Mesenteric fat pad (tissue), 1 donor: Measurements from ENCODE around the gene RASAL1. TPM values are rescaled to one million over a fixed set of nuclear protein-coding genes. Genes with fewer than 3 reads are reported as not detected.

Source experiments
- DNase-seq: peaks from one replicate; pipeline ENCODE4 v3.0.0-alpha.2; 2020; ENCODE audit warnings: low spot score
- total RNA-seq: library from RNA; stranded (reverse); fragmentation: NEBNext Ultra II Directional; extraction: Animal tissue kit (Norgen Biotek cat#: 25700); gene quantifications from one replicate; pipeline ENCODE4 v1.2.1, GENCODE V29; 2021
- donor health status: DM: yes; HTN: yes; CAD: no.

The RASAL1 gene
- total RNA-seq, 1 donor from 2014 or later, result not detected

DNA sequence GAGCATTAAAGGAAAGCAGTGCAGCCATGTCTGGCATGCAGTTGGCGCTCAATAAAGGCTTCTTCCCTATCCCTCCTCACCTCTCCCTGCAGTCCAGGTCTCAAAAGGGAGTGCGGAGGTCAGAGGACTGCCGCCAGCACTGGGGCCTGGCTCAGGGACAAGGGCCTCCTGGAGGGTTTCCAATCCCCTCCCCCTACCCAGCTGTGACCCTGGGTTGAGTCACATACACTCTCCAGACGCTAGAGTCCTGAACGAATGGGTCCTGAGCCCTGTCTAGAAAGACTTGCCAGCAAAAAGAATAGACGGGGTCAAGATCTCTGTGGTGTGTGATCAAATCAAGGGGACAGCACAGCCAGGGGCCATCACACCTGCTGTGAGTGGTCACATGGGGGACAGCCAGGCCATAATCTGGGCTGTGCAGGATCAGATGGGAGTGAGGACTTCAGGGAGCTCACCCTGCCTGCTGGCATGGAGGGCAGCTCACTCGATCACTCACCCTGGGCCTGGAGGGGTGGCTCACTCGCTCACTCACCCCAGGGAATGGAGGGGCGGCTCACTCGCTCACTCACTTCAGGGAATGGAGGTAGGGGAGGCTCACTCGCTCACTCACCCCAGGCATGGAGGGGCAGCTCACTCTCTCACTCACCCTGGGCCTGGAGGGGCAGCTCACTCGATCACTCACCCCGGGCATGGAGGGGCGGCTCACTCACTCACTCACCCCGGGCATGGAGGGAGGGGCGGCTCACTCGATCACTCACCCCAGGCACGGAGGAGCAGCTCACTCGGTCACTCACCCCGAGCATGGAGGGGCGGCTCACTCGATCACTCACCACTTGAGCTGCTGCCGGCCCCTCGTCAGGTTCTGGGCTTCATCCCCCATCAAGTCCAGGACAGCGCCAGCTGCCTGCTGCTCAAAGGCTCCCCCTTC, 26.8 kb upstream of the RASAL1 start:
- no peak for DNase-seq

DNA sequence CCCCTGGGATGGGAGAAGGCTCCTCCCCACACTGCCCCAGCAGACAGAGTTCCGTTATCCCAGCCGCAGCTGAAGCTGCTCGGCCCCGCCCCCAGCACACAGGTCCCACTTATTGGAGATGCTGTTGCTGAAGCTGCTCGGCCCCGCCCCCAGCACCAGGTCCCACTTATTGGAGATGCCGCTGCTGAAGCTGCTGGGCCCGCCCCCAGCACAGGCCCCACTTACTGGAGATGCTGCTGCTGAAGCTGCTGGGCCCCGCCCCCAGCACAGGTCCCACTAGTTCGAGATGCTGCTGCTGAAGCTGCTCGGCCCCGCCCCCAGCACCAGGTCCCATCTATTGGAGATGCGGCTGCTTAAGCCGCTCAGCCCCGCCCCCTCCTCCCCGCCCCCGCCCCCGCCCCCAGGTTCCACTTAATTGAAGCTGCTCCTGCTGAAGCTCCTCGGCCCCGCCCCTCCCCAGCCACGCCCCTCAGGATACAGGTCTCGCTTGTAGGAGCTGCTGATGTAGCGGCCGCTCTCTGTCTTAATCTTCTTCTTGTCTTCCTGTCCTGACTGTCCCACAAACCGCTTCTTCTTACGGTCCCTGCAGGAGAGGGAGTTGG, 26.0 kb upstream of the RASAL1 start:
- no peak for DNase-seq

DNA sequence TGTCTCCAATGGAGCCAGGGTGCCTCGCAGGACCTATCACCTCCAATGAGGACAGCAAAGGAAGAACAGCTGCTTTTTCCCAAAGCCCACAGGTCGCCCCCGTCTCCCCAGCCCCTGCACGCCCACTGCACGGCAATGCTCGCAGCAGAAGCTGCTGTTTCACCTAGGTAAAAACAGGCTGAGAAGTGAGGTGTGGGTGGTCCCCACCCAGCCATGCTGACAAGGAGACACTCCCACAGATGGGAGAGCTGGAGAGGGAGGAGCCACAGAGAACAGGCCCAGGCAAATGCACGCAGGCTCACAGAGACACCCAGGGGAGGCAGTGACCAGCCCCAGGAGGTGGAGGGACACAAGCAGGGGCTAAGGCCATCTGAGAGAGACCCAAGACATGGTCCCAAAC, 24.4 kb upstream of the RASAL1 start:
- no peak for DNase-seq

DNA sequence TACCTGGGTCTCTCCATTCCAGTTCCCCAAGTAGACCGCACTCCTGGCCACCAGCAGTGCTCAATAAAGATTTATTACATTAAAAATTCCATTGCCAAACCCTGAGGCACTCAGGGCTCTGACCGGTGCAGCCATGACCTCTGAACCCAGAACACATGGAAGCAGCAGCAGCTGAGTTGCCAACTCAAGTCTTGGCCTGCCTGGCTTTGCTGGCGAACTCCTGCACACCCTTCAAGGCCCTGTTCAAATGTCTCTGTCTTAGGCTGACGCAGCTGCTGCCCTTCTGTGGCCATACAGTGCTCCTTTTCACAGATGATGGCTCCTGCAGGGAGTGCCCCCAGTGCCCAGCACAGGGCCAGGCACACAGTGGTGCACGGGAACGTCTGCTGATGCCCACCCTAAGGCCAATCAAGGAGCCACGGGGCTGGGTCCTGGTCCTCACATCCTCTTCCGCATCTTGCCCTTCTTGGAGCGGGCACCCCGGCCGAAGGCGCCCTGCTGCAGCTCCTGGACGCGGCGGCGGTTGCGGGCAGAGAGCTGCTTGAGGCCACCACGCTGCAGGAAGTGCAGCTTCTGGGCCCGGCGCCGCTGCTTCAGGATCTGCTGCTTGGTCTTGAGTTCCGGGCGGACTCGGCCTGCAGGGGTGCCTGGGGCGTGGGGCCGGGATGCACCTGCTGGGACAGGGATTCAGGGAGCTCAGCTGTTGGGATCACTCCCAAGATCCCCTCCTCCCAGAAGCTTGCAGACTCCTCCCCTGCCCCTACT, 23.1 kb upstream of the RASAL1 start:
- no peak for DNase-seq

DNA sequence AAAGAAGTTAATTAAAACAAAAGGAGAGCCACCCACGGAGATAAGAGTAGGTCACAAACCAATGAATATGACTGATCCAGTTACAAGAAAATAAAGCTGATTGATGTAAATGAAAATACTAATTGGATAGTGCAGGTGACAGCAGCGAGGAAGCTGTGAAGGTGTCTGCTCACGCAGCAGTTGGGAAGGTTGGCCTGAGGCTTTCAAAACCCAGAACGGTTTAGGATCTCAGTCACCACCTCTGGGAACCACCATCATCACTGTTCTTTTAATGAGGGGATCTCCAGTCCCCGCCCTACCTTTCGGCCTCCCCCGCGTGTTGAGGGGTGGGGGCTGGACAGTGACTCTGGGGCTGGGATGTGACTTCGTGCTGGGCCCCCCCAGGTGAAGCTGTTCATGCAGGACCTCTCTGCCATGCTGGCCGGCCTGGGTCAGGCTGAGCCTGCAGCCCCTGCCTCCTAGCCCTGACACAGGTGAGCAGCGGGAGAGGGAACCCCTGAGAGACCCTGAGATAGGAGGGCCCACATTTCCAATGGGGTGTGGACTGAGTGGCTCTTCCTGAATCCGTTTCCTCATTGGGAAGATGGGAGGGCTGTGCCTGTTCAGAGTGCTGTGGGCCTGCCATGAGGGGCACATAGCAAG, 21.8 kb upstream of the RASAL1 start:
- DNase-seq, result no peak

DNA sequence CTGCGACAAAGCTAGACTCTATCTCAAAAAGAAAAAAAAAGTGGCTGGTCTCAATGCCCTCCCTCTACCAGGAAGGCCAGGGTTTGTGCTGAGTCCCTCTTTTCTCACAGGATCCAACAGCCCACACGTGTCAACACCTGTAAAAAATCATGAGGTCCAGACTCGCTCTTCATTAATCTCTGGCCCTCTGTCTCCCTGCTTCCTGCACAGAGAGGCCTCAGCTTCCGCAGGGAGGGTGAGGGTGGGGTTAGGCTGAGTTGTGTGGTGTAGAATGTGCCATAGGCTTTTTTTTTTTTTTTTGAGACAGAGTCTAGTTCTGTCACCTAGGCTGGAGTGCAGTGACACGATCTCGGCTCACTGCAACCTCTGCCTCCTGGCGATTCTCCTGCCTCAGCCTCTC, 20.1 kb upstream of the RASAL1 start:
- no peak for DNase-seq

DNA sequence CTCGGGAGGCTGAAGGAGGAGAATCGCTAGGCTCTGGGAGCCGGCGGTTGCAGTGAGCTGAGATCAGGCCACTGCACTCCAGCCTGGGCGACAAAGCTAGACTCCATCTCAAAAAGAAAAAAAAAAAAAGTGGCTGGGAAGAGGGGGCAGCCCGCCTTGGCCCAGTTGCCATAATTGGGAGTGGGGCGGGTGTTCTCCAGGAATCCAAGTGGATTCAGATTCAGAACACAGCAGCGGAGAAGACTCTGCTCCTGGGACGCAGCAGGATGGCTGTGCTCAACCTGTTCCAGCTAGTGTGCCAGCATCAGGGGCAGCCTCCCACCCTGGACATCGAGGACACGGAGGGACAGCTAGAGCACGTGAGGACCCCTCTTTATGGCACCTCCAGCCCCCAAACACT, 19.5 kb upstream of the RASAL1 start:
- no peak for DNase-seq

DNA sequence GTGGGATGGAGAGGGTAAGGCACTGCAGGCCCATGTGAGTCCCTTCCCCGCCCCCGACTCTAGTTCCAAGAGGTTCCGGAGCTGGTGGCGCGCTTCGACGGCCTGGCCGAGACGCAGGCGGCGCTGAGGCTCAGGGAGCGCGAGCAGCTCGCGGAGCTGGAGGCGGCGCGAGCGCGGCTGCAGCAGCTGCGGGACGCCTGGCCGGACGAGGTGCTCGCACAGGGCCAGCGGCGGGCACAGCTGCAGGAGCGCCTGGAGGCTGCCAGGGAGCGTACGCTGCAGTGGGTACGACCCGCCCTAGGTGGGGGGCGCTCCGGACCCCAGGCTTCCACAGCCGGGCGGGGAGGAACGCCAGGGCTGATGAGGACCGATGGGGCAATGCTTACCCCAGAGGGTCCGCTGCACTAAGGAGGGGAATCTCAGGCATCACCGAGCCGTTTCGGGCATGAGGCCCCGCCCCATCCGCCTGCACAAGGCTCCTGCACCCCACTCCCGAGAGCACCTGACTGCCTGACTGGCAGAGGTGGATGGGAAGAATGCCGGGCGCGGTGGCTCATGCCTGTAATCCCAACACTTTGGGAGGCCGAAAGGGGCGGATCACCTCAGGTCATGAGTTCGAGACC, 18.9 kb upstream of the RASAL1 start:
- no peak for DNase-seq

DNA sequence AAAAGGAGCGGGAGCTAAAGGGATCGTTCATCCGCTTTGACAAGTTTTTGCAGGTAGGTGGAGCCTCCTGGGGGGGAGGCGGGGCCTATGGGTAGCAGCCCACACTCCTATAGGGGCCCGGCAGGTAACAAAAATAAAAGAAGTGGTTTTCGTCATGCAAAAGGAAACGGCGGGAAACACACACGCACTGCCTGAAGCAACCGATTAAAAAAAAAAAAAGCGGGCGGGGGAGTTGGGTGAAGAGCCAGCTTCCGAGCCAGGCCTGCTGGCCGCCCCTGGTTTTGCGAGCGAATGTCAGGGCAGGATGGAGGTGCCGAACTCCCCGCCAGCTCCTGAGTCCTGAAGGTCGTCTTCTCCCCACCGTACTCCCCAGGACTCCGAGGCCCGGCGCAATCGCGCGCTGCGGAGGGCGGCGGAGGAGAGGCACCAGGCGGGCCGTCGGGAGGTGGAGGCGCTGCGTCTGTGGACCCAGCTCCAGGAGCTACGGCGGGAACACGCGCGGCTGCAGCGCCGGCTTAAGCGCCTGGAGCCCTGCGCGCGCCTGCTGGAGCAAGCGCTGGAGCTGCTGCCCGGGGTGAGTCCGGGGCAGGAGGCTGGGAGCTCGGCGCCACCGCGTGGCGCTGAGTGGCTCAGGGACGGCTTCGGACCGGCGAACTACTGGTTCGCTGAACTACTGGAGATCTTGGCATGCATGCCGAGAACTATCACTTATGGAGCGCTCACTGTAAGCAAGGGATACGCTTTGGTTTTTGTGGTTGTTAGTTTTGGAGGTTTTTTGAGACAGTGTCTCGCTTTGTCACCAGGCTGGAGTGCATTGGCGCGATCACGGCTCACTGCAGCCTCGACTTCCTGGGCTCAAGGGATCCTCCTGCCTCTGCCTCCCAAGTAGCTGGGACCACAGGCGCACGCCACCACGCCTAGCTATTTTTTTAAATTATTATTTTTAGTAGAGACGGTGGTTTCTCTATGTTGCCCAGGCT, 17.6 kb upstream of the RASAL1 start:
- DNase-seq, result no peak

DNA sequence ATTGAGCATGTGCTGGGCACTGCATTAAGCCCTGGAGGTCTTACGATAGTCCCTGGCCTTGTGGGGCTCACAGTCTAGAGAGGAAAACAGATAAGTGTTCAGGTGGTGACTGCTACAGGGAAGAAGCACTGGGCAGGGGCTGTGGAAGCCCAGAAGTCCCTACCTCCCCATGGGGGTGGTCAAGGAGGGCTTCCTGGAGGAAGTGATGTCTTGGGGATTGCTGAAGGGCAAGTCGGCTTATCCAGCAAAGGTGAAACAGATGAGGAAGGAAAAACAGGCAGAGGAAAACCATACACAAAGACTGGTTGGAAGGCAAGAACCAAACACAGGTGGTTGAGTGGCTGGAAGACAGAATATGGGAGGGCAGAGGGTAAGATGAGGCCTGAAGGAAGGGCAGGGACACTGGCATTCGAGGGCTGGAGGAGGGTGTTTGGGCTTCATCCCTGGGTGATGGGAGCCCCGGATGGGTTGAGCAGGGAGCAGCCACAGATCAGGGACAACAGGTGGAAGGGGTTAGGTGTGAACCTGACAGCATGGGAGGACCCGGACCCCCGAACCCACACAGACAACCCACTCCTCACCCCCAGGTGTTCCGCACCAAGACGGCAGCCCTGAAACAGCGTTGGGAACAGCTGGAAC, 16.8 kb upstream of the RASAL1 start:
- DNase-seq, result no peak

DNA sequence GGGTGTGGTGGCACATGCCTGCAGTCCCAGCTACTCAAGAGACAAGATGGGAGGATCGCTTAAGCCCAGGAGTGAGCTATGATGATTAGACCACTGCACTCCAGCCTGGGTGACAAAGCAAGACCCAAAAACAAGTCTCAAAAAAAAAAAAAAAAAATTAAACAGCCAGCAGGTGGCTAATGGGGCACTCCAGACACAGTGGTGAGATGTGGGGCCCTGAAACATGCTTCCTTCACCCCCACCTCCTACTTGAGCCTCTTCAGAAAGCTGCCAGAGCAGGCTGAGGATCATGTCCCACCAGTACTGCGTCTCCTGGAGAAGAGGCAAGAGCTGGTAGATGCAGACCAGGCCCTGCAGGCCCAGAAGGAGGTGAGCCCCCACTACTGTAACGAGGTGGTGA, 16.1 kb upstream of the RASAL1 start:
- DNase-seq, result no peak

DNA sequence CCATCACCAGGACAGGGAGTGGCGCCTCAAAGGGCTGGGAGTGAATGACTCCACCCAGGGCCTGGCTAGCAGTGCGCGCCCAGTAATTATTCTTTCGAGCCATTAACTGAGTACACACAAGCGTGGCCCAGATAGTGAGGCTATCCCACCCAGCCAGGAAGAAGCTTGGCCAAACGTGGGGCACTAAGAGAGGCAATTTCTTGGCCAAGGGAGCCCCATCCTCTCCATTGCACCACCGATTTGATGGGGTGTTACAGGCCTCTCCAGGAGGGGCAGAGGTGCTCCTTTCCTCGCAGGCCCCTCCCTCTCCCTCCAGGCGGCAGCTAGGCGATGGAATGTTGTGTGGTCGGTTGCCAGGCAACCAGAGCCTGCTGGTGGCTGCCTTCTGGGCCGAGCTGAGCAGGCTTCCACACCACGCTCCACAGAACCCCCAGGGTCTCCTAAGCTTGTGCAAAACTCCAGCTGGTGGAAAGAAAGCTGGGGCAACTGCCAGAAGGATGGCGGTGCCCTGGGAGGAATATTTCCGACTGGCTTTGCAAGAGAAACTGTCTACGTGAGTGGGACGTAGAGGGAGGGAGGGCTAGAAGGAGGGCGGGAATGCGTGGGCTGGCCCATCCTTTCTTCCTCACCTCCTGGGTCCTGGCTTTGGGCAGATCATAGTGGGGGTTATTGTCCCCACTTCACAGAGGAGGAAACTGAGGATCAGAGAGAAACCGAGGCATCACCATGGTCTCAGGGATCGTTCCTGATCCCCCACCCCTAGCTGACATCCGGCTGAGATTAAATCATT, 14.0 kb upstream of the RASAL1 start, which contains the start of gene CFAP73:
Gene CFAP73 (plus strand): TSS at position 364 of the 790 bp plus-strand sequence. CDS start 134 bp downstream, at position 498.
- DNase-seq, result no peak

DNA sequence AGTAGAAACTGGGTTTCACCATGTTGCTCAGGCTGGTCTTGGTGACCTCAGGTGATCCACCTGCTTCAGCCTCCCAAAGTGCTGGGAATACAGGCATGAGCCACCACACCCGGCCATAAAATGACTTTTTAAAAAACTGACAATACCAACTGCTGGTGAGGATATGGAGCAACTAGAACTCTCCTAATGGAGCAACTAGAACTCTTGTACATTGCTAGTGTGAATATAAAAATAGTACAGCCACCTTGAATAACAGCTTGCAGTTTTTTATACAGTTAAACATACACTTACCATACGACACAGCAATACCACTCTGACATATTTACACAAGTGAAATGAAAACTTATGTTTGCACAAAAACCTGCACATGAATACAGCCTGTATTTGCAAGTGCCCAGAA, 11.4 kb upstream of the RASAL1 start:
- DNase-seq, result no peak

DNA sequence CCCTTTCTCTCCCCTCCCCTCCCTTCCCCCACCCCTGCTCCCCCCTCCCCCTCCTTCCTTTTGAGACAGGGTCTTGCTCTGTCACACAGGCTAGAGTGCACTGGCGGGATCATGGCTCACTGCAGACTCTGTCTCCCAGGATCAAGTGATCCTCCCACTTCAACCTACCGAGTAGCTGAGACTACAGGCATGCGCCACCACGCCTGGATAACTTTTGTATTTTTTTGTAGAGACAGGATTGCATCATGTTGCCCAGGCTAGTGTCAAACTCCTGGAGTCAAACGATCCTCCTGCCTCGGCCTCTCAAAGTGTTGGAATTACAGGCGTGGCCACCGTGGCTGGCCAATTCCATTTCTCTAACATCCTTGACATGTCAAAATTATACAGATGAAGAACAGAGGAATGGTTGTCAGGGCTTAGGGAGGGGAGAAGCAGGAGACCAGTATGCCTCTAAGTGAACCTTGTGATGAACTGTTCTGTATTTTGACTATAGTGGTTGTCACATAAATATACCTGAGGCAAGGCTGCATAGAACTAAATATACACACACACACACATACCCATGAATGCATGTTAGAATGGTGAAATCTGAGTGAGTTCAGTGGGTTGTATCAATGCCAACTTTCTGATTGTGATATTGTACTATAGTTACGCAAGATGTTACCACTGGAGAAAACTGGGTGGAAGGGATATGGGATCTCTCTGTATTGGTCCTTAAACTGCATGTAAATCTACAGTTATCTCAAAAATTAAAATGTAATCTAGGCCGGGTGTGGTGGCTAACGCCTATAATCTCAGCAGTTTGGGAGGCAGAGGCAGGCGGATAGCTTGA, 10.4 kb upstream of the RASAL1 start:
- no peak for DNase-seq

DNA sequence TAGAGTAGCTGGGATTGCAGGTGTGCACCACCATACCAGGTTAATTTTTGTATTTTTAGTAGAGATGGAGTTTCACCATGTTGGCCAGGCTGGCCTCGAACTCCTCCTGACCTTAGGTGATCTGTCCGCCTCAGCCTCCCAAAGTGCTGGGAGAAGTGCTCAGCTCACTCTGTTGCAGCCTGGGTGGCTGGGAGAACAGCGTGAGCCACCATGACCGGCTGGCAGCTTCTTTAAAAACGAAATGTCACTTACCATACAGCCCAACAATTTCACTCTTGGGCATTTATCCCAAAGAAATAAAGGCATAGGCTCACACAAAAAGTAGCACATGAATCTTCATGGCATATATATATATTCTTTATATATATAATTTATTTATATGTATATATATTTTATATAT, 9.2 kb upstream of the RASAL1 start:
- no peak for DNase-seq

DNA sequence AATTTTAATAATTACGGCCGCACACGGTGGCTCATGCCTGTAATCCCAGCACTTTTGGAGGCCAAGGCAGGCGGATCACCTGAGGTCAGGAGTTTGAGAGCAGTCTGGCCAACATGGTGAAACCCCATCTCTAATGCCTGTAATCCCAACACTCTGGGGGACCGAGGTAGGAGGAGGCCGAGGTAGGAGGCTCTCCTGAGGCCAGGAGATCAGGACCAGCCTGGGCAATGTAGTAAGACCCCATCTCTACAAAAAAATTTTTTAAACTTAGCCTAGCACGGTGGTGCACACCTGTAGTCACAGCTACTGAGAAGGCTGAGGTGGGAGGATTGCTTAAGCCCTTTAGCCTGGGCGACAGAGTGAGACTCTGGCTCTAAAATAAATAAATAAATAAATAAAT, 8.4 kb upstream of the RASAL1 start:
- DNase-seq, result no peak

DNA sequence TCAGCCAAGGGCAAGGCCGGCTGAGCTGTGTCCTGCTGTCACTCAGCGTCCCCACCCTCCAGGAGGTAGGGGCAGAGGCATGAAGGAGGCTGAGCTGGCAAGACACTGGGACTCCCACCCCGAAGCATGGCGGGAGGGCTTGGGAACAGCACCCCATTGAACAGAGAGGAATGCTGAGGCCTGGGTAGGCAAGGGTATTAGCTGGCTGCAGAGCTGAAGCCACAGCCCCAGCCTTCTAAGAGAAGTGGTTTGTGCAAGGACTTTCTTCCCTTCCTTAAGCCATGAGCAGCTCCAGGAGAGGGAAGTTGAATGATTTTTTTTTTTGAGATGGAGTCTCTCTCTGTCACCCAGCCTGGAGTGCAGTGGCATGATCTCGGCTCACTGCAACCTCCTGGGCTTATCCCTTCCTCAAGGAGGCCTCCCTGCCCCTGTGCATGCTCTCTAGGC, 7.3 kb upstream of the RASAL1 start:
- DNase-seq, result no peak
